ENCODE results near the gene SYT14.
"Not testable (repeated sequence)": the region's sequence is repeated elsewhere in the genome, so short reads cannot be mapped to it uniquely, and the experiment has no call there.

SYT14 gene

DNA sequence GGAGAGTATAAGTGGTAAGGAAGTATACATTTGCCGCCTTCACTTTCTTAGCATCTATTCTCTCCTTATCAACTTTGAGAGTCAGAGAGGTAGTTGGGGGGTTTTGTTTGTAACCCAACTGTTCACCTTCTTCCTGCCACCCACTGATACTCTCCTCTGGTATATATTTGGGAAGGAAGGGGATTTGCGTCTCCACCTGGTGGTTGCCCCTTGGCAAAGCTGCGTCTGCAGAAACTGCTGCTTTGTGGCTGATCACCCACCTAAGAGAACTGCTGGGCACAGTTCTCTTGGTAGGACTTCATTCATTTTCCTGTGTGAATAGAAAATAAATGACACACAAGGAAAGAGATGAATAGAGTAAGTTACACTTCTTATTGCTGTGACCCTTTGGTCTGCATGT lies 87.0 kb downstream of the SYT14 start:
- DNase-seq (ENCODE audit: low read depth in 2 of 2): no peak

- DNase-seq (ENCODE audit: low read depth in 2 of 2): no peak
Measured at GRCh38 chr1:210025870-210026269, 87.9 kb downstream of the SYT14 start.

DNA sequence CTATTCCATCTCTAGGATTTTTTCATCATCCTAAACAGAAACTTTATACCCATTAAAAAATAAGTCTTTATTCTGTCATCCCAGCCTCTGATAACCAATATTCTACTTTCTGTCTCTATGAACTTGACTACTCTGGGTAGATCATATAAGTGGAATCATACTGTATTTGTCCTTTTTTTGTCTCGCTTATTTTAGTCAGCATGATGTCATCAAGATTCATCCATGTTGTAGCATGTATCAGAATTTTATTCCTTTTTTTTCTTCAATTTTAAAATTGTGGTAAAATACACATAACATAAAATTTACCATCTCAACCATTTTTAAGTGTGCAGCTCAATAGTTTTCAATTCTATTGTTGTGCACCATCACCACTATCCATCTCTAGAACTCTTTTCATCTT lies 90.0 kb downstream of the SYT14 start:
- no peak for DNase-seq (ENCODE audit: low read depth in 2 of 2)

GRCh38 chr1:210031473-210031872 lies 93.5 kb downstream of the SYT14 start:
- no peak for DNase-seq (ENCODE audit: low read depth in 2 of 2)

GRCh38 chr1:210043058-210043457 lies 105.0 kb downstream of the SYT14 start:
- no peak for DNase-seq (ENCODE audit: low read depth in 2 of 2)

GRCh38 chr1:210049616-210050015 lies 111.6 kb downstream of the SYT14 start:
- no peak for DNase-seq (ENCODE audit: low read depth in 2 of 2)

DNA sequence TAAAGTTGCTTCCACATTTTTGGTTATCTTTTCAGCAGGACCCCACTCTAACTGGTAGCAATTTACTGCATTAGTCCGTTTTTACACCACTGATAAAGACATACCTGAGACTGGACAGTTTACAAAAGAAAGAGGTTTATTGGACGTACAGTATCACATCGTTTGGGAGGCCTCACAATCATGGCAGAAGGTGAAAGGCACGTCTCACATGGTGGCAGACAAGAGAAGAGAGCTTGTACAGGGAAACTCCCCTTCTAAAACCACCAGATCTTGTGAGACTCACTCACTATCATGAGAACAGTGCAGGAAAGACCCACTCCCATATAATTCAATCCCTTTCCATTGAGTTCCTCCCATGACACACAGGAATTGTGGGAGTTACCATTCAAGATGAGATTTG lies 112.5 kb downstream of the SYT14 start:
- DNase-seq (ENCODE audit: low read depth in 2 of 2): not testable (repeated sequence)

DNA sequence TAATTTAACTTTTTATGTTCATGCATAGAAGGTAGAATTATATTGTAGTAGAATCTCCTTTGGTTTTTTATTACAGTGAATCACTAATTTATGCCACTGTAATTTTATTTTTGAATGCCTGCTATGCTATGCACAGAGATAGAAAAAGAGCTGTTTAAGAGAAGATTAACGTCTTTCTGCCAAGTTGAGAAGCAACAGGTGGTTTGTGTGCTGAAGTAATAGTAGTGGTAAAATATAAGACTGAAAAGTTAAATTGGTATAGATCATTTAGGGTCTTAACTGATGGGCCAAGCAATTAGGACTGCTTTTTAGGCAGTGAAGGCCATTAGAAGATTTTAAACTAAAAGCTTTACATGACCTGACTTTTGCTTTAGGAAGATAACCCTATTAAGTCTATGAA lies 115.1 kb downstream of the SYT14 start:
- DNase-seq (ENCODE audit: low read depth in 2 of 2): no peak

GRCh38 chr1:210057593-210057992 lies 119.6 kb downstream of the SYT14 start:
- DNase-seq (ENCODE audit: low read depth in 2 of 2): no peak

DNA sequence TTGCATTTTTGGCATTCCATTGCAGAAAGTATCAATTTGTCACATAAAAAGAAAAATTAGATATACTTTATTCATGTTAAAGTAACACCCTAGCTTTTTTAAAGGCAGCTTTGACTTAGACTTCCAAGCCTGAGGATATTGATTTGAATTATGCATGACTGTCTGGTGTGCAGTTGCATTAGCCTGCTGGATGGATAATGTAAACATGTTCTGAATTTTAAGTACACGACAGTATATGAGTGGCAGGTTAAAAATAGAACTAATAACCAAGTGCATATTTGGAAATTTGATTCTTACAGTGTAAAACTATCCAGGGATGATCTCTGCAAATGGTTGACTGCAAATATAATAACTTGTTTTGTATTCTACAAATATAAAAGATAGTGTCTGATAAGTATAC lies 124.0 kb downstream of the SYT14 start:
- no peak for DNase-seq (ENCODE audit: low read depth in 2 of 2)

GRCh38 chr1:210070531-210070930 lies 132.5 kb downstream of the SYT14 start:
- DNase-seq (ENCODE audit: low read depth in 2 of 2): no peak

GRCh38 chr1:210072129-210072528 lies 134.1 kb downstream of the SYT14 start:
- DNase-seq (ENCODE audit: low read depth in 2 of 2): no peak

GRCh38 chr1:210072896-210073504 lies 135.0 kb downstream of the SYT14 start:
- DNase-seq (ENCODE audit: low read depth in 2 of 2): no peak

- no peak for DNase-seq (ENCODE audit: low read depth in 2 of 2)
Measured at GRCh38 chr1:210074904-210075303, 136.9 kb downstream of the SYT14 start.

GRCh38 chr1:210076620-210077019 lies 138.6 kb downstream of the SYT14 start:
- DNase-seq (ENCODE audit: low read depth in 2 of 2): no peak

DNA sequence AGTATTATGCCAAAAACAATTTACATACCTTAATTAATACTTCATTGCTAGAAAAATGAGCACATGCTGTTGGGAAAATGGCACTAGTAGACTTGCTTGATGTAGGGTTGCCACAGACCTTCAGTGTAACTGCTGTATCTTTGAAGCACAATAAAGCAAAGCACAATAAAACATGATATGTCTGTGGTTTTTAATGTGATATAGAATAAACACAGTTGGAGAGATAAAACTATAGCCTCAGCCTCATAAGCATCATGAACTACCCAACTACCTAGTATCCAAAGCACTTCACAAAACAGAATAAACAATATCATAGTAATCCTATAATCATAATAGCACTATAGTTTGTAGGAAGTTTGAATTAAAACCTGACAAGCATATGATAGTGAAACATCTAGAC lies 143.5 kb downstream of the SYT14 start:
- DNase-seq (ENCODE audit: low read depth in 2 of 2): no peak

DNA sequence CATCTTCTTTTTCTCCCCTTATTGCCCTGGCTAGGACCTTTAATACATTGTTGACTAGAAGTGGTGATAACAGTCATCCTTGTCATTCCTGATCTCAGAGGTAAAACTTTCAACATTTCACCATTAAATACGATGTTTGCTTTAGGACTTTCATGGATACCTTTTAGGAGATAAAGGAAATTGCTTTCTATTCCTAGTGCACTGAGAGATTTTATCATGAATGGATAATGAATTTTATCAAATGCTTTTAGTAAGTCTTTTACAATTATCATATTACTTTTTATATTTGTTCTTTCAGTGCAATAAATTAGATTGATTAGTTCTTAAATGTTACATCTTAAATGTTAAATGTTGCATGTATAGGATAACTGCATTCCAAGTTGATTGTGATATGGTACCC lies 147.3 kb downstream of the SYT14 start:
- DNase-seq (ENCODE audit: low read depth in 2 of 2): no peak

- DNase-seq (ENCODE audit: low read depth in 2 of 2): no peak
Measured at GRCh38 chr1:210087058-210087457, 149.0 kb downstream of the SYT14 start.

- DNase-seq (ENCODE audit: low read depth in 2 of 2): no peak
Measured at GRCh38 chr1:210089855-210090254, 151.8 kb downstream of the SYT14 start.

- no peak for DNase-seq (ENCODE audit: low read depth in 2 of 2)
Measured at GRCh38 chr1:210092366-210092765, 154.3 kb downstream of the SYT14 start.

GRCh38 chr1:210093461-210093860 lies 155.4 kb downstream of the SYT14 start:
- DNase-seq (ENCODE audit: low read depth in 2 of 2): no peak

DNA sequence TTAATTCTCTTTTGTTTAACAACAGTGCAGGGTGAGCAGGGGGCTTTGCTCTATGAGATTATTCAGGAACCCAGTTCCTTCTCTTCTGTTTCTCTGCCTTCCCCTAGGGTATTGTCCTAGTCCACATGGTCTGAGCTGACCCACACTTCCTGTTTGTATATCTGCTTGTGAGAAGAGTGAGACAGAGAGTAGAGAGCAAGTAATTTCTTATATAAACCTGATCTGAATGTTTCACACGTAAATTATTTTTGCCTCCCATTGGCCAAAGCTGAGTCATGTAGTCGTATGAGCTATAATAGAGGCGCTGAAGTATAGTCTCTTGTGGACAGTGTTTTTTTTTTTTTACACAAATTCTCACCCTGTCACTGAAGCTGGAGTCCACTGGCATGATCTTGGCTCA lies 160.3 kb downstream of the SYT14 start:
- no peak for DNase-seq (ENCODE audit: low read depth in 2 of 2)

DNA sequence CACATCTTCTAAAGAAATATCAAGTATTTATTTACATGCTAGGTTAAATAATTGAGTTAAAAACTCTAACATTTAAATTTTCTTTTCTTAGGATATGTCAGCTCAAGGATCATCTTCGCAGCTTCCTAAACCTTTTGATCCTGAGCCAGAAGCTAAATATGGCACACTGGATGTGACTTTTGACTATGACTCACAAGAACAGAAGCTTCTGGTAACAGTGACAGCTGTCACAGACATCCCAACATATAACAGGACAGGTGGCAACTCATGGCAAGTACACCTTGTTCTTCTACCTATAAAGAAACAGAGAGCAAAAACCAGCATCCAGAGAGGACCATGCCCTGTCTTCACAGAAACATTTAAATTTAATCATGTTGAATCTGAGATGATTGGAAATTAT lies 161.9 kb downstream of the SYT14 start:
- no peak for DNase-seq (ENCODE audit: low read depth in 2 of 2)

DNA sequence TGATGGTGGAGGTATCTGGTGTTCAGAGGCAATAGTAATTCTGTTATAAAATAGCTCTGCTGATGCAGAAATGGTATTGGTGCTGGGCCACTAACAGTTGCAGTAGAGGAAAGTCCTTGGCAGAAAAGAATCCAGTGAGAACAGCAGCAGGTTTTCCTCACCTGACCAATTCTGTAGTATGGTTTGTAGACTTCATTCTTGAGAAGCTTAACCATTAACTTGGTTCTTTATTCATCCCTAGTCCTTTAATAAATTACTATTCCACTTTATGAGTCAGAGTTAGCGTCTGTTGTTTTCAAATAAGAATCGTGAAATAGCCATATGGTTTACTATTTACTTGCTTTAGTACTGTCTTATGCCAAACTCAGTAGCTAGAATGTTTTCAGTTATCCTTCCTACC lies 166.1 kb downstream of the SYT14 start:
- DNase-seq (ENCODE audit: low read depth in 2 of 2): no peak

All from stimulated activated CD8-positive, alpha-beta memory T cell treated with anti-CD3 and anti-CD28 coated beads, Interleukin-15, amount 100 ng/mL, for 48 hours (primary cell).